Lower leg skin (tissue), 3 donors: ENCODE data around the gene WDR54.

ENCODE experiments used
- POLR2A ChIP-seq, 2 donors: fragments of 450-650 bp; IDR thresholded peaks; one replicate each; pipeline ENCODE4 v1.6.1; 2016 to 2017; ENCODE audit warnings: antibody characterized with exemption in 2 of 2, mild to moderate bottlenecking in 1 of 2, moderate library complexity in 1 of 2
- TF ChIP-seq, protein P1 (sequence below), 3 donors: fragments of 450-650 bp; IDR thresholded peaks; one replicate each; pipeline ENCODE4 v1.5.1; 2016; ENCODE audit warnings: antibody characterized with exemption in 3 of 3, mild to moderate bottlenecking in 3 of 3, moderate library complexity in 2 of 3

DNA sequence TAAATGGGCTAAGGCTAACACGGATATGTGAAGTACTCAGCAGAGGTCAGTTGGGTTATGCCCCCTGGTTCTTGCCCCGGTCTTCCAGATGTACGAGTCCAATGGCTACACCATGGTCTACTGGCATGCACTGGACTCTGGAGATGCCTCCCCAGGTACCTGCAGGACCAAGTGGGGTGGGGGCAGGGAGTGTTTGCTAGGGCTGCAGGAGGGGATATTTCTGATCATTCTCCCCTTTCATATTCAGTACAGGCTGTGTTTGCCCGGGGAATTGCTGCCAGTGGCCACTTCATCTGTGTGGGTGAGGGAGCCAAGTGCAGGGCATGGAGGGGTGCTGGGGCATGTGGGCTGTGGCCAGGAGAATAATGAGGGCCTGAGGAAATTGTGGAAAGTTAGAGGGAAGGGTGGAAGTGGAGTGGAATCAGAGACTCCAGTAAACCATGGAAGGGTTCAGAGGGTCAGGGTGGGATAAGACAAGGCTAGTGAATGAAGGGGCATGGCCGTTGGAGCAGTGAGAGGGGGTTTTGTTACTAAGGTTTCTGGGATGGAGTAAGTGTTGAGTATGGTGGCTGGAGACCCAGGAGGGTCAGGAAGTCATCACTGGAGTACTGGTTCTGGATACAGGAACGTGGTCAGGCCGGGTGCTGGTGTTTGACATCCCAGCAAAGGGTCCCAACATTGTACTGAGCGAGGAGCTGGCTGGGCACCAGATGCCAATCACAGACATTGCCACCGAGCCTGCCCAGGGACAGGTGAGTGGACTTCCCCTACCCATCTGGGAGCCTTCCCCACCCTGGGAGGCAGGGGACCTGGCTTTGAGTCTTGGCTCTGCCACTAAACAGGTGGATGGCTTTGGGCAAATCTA is 1.9 kb downstream of the WDR54 start:
- TF ChIP-seq, protein P1, sequence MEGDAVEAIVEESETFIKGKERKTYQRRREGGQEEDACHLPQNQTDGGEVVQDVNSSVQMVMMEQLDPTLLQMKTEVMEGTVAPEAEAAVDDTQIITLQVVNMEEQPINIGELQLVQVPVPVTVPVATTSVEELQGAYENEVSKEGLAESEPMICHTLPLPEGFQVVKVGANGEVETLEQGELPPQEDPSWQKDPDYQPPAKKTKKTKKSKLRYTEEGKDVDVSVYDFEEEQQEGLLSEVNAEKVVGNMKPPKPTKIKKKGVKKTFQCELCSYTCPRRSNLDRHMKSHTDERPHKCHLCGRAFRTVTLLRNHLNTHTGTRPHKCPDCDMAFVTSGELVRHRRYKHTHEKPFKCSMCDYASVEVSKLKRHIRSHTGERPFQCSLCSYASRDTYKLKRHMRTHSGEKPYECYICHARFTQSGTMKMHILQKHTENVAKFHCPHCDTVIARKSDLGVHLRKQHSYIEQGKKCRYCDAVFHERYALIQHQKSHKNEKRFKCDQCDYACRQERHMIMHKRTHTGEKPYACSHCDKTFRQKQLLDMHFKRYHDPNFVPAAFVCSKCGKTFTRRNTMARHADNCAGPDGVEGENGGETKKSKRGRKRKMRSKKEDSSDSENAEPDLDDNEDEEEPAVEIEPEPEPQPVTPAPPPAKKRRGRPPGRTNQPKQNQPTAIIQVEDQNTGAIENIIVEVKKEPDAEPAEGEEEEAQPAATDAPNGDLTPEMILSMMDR (IDR thresholded peaks at IDR 0.05): no peak
- TF ChIP-seq POLR2A (IDR thresholded peaks at IDR 0.05): no peak
